ENCODE data around the gene WWC2.

Gene WWC2

DNA sequence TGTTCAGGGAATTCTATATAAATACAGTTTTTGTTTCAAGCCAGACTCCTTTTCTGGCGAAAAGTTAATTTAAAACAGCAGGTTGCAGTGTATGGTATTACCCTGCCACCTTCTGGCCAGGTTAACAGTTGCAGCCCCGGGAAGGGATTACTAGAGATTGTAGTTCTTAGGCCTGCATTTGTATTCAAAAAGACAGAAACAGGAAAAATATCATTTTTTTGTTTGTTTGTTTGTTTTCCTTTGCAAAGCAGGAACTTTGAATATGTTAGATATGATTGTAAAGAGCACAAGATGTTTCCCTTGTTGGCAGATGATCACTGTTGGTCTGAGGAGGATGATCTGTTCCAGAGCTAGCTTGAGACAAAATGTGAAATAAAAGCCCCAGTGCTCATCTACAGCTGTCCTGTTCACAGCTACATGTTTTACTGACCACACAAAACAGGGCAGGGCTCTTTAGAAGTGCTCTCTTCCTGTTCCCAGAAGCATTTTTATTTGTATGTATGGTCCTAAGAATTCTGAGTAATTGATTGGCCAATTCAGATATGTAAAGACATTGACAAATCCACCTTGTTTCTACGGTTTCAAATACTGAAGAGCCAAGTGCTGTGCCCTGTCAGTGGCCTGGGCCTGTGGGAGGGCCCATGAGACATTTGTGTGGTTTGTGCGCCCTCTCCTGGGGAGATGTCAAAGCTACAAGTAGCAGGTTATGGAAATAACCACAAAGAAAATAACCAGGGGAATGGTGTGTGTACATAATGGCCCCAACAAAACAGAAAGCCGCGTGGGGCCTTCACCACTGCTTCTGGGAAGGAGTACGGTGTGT lies 163.1 kb downstream of the WWC2 start:
- peak; percentile 69 for DNase-seq

DNA sequence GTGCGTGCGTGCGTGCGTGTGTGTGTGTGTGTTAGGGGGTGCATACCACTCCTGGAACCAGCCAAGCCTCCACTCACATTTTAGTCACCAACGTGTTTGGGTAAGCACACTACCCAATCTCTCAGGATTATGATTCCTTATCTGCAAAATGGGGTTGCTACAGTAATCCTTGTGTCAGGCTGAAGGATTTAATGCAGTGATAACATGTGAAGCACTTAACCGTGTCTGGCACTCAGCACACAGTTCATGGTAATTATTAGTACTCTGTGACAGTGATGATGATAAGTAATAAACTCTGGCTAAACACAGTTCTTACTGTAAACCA lies 163.7 kb downstream of the WWC2 start:
- DNase-seq, result no peak

DNA sequence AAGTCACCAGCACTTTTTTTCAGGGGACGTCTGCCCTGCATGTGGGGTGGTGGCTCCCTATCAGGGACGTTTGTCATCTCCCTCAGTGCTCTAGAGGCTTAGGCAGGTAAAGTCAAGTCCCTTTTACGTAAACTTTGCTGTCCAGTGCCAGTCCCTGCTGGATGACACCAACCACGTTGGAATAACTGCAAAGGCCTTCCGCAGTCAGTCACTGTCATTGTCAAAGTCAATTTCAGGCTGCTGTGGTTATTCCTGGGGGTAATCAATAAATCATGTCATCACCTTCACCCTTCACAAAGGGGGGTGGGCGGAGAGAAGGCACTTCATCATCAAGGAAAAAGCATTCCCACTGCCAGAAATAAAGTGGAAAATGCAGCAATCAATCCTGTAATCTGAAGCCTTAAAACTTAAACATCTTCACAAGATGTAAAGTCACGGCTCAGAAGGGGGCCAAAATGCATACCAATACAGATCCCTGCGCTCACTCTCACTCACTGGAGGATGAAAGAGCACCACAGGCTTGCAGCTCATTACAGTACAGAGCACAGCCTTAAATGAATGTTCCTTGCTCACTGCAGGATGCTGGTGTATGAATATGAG lies 164.8 kb downstream of the WWC2 start:
- no peak for DNase-seq

DNA sequence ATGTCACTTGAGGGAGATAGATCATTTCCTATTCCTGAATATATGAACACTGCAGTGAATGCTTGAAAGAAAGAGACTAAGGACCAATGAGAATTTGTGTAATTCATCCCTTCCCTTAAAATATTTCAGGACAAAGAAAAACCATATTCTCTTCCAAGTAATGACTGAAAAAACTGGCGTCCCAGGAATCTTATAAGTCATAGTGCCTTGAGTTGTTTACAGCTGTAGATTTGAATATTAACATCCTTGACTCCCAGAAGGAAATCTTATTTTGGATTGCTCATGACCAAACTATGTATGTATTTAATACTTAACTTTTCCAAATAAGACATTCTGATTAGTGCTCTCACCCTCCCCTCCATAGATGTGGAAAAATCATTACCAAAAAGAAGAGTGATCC lies 165.6 kb downstream of the WWC2 start:
- no peak for DNase-seq

DNA sequence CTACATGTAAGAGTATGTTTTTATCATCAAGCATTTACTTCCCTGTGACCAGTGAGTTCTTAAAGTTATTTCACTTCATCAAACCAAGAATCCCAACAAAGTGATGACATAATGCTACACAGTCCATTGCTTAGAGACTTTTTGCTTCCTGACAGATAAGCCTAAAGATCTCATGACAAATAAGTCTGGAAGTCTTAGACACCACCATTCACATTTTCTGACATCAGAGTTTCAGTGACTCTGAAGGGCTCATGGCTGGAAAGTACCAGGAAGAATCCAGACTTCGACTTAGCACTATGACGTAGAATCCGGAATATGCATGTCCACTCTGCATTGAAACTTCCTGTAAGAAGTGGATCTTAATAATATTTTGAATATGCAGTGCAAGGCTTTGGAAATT lies 167.3 kb downstream of the WWC2 start:
- DNase-seq, result no peak

DNA sequence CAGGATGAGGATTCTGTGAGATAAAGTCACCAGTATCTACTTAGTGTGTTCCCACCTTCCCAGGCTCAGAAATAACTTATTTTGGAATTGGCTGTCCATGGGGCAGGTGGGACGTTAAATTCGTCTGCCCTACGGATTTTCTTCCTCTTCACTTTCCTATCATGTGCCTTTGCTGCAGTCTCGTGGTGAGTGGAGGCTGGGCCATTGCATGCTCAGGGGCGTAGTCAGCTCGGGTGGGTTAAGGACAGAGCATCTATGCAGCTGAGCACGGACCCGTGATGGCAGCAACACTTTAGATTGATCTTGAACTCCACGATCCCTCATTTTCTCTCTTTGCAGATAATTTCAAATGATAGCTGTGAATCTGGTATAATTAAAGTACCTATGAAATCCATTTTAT lies 169.5 kb downstream of the WWC2 start:
- no peak for DNase-seq

DNA sequence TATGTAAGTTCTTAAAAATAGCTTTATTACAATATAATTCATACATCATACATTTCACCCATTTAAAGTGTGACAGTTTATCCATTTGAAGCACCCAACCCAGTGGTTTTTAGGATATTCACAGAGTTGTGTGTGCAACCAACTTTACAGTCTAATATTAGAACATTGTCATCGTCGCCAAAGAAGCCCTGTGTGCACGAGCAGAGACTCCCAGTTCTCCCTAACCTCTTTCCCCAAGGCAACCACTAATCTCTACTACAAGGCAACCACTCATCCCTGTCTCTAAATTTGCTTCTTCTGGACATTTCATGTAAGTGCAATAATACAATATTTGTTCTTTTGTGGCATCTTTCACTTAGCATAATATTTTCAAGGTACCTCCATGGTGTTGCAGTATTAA lies 173.3 kb downstream of the WWC2 start:
- DNase-seq, result no peak

DNA sequence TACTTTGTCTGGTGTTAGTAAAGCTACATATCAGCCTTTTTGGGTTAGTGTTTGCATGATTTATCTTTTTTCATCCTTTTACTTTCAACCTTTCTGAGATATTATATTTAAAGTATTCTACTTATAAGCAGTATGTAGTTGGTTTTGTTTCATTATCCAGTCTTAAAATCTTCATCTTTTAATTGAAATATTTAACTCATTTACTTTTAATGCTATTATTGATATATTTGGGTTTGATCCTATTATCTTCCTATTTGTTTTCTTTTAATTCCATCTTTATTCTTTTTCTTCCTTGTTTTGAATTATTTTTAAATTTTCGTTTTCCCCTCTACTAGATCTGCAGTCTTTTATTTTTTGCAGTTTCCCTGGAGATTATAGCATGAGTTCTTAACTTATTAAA lies 177.0 kb downstream of the WWC2 start:
- no peak for DNase-seq

DNA sequence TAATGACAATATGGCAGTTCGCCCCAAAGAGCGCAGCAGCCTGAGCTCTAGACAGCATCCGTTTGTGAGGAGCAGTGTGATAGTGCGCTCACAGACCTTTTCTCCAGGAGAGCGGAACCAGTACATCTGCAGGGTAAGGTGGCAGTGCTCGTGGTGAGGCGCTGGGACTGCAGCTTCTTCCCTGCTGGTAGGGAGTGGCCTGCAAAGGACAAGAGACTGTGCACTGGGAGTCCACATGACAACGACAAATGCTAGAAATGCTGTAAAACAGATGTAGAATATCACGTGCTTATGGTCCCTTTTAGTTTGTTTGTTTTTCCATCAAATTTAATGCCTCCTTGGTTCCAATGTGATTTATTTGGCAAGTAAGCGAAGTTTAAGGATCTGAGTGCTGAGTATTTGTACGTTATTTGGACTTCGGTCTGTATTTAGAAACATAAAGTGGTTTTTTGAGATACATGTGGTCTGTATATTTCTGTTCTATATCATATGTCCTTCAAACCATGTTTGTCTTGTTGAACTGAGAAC lies 185.3 kb downstream of the WWC2 start:
- DNase-seq, result peak; percentile 9

DNA sequence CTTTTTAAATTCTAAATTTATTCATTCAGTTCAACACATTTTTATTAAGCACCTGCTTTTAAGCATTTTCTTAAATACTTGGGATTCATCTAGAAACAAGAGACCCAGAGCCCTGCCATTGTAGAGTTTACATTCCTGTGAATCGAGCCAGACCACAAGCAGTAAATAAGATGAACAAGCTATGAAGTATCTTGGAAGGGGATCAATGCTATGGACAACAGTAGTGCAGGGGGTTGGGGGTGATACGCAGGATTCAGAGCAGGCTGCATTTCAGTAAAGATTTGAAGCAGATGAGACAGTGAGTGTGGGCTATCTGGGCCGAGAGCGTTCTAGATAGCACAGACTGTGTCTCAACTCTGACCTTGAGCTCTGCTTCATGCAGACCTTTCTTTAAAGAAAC lies 185.9 kb downstream of the WWC2 start:
- no peak for DNase-seq

DNA sequence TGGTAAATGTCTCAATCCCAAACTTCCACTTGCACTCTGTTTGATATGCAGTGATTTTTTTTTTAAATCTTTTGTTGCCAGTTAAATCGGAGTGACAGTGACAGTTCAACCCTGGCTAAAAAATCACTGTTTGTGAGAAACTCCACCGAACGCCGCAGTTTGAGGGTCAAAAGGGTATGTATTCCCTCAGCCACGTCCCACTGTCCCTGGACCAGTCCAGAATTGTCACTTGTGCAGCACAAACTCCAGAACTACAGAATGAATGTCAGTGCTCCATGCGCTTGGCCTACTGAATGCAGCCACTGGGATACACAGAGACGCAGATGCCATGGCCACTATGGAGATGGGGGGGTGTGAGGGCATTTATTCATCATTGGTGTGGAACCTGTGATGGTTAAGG lies 186.8 kb downstream of the WWC2 start:
- DNase-seq, result no peak

DNA sequence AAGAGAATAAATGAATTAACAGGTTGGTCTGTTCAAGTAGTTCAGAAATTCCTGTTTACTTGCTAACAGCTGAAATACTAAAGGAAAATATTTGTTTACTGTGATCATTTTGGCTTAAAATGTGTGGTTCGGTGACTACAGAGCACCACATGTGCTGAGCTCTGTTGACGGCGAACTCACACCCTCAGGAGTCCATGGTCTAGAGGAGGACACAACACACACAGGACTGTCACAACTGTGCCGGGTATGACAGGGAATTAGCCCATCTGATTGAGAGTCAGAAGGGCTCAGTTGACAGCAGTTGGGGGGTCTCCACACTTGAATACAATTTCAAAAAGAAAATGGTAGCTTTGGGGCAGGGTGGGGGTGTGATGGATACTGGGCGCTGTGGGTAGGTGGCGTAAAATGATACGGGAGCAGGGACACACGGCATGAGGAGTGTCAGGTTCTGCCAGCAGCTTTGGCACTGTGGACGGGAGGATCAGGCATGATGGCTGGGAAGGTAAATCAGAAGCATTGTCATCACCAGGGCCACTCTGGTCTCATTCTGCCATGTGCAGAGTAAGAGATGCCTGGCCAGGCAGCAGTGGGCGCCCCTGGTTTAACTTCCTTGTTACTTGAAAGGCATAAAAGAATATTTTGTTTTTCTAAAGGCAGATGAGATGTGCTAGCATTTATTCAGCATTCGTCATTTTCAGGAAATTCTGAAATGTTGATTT lies 187.7 kb downstream of the WWC2 start:
- no peak for DNase-seq

DNA sequence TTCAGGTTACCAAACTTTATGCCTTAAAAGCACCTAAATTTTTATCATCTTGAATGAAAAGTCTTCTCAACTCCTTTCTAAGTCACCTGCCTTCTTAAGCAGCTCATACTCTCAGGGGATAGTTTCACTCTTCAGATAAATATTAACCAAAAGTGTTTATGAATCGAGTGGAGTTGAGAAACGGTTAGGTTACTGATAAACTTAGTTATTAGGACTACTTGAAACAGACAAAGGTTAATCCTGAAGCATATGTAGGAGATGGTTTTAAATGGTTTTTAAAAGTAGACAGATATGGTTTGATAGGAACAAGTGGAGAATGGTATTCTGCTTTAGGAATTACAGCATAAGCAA lies 188.2 kb downstream of the WWC2 start:
- no peak for DNase-seq

DNA sequence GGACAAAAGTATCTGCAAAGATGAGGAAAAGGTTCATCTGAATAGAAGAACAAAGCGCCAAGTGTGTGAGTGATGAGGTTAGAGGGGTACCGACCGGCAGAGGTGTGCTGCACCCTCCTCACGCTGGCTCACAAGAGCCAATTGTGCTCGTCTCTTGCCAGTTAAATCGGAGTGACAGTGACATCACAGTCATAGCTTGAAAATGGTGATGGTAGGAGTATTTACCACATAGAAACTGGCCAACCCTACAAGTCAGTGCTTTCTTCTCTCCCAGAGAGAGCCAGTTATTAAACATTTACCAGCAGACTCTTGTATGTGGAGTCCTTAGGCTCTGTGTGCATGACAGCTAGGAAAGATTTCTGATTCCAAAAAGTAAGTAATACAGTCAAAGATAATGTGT lies 188.6 kb downstream of the WWC2 start:
- DNase-seq, result no peak

DNA sequence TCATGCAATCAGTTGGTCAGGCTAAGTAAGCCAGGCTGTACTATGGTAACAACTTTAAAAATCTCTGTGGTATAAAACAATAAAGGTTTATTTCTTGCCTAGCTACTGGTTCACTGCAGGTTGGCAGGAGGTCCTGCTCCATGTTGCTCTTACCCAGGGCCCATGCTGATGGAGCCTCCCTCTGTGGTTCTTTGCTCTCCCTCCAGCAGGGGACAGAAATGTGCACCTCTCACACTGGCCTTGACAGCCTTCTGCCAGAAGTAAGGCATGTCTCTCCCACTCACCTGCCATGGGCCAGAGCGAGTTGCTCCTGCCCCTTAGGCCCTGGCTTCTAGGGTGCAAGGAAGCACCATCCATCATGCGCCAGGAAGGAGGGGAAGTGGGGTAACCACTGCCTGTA lies 189.9 kb downstream of the WWC2 start:
- no peak for DNase-seq

DNA sequence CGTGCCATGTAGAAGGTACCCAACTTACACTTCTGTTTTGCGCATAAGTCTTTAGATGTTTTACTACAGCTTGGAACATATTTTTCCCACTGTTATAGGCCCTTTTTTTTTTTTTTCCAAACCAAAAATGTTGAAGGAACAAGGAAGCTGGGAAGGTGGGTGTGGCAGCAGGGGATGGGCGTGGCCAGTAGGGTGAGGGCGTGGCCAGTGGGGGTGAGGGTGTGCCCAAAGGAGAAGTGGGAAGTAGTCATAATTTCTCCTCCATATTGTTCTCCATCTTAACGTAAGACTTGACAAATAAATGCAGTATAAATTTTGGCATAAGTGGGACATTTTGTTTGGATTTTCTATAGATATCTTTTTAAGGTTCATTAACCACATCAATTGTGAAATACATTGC lies 190.6 kb downstream of the WWC2 start:
- DNase-seq, result no peak

DNA sequence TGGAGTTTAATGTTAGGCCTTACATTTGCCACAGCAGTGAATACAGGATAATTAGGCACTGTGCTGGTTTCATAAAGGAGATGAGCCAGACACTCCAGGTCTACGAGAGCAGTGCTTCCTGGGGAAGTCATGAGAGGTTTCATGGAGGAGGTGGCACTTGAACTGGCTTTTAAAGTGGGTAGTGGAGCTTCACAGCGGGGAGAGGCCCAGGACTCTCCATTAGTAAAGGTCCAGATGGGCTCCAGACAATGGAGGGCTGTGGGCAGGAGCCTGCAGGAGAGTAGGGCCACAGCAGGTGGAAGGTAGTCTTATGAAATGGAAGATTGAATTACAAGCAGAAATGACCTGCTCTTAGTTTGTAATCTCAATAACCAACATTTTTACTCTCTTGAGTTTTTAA lies 192.0 kb downstream of the WWC2 start:
- peak; percentile 38 for DNase-seq

DNA sequence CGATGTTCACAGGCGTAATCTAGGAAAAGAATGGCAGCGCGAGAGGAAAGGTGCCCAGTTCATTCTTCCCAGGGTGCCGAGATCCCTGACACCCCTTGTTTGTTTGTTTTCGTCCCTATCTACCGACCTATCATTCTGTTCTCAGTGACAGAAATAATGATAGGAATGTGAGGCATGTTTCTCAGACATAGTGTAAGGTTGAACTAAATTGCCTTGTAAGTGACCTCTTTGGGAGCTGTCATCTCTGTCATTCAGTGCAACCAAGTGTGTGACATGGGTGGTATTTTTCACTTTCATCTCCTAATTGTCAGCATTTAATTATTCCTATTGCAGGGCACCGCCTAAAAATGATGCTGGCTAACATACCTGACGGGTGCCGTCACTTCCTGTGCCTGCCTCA lies 196.7 kb downstream of the WWC2 start:
- DNase-seq, result no peak

DNA sequence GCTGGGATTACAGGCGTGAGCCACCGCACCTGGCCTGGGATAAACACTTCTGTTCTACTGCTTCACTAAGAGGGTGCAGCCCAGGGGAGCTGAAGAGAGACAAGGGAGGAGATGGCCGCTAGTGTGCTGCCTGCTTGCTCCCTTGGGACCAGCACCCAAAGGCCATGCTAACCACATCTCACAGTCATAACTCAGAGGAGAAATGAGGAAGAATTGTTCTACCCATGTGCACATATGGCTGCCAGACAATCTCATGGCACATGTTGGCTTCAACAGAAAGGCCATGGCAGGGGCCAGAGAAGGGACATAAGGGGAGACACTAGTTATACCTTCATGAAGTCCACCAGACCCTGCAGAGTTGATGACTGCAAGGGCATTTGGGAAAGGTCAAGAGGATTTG lies 198.6 kb downstream of the WWC2 start:
- no peak for DNase-seq

DNA sequence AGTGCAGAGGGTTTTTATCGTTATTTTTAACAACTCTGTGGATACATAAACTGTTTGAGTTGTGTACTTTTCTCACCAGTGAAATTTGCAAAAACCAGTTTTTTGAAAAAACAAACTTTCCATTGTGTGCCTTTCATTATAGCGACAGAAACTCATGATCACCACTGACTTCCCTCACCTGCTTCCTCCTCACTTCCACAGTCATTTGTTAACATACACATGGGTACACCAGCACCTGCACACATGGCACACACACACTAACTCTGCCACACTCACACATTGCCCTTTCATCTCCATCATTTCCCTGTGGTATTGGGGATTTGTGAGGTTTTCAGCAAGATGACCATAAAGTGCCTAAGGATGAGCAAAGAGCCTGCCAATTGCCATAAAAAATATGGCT lies 200.4 kb downstream of the WWC2 start:
- DNase-seq, result no peak

DNA sequence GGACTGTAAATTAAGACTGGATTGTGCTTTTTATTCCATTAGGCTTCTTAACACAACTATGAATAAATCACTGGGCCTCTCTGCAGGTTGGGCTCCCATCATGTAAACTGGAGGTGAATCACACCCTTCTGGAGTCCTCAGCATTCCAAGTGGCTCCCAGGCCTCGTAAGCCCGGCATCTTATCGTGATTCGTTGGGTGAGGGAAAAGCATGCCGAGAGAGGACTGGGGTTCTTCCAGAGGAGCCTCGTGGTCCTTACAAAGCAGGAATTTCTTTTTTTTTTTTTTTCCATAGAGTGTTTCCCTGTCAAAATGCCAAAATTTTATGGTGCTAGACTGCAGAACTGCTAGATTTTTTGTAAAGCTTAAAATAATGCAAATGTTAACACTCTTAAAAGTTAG lies 201.0 kb downstream of the WWC2 start:
- DNase-seq, result no peak

DNA sequence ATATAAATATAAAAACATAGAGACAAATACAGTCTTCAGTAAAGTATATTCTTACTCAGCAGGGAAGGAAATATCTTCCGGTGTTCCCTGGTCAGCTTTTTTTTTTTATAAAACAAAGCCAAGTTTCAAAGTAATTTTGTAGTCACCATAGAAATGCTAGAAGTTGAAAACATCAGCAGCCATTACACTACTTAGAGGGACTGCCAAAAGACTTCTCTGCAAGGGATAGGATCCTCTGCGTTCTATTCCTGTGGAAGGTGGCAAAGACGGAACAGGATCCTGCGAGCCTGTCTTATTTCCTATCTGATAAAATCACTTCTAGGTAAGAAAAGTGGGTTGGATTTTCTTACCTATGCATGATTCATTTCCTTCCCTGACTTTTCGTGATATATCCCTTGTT lies 201.6 kb downstream of the WWC2 start:
- no peak for DNase-seq

DNA sequence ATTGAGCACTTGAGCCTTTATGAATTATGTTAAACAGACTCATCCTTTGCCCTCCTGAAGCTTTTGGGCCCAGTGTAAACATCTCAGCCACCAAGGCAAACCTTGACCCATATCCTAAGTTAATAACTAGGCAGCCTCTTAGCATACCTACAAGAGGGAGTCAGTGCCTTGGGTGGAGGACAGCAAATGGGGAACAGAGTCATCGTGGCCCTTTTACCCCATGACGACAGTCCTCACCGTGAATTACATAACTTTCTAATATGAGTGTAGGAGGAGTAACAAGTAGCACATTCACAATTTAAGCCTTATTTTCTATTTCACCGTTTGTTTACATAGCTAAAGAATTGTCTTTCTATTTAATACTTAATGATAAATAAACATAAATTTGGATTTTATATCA lies 204.2 kb downstream of the WWC2 start:
- DNase-seq, result no peak

DNA sequence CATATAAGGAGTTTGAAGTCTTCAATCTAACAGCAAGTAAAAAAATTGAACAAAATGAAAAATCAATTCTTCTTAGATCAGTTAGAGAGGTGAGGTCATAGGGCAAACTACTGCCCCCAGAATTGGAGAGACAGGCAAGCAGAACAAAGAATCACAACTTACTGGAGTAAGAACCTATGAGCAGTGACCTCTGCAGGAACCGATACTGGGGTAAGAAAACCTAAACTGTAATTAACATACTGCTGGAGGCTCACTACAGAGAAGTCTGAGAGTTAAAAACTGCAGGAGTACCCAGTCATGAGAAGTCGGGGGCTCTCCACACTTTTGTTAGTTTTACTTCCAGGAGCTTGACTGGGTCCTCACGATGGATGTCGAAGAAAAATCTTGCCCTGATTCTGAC lies 205.0 kb downstream of the WWC2 start:
- DNase-seq, result no peak

Data from NCI-H1092 (cell line).